Measurements from ENCODE around the gene ERMP1.

DNA sequence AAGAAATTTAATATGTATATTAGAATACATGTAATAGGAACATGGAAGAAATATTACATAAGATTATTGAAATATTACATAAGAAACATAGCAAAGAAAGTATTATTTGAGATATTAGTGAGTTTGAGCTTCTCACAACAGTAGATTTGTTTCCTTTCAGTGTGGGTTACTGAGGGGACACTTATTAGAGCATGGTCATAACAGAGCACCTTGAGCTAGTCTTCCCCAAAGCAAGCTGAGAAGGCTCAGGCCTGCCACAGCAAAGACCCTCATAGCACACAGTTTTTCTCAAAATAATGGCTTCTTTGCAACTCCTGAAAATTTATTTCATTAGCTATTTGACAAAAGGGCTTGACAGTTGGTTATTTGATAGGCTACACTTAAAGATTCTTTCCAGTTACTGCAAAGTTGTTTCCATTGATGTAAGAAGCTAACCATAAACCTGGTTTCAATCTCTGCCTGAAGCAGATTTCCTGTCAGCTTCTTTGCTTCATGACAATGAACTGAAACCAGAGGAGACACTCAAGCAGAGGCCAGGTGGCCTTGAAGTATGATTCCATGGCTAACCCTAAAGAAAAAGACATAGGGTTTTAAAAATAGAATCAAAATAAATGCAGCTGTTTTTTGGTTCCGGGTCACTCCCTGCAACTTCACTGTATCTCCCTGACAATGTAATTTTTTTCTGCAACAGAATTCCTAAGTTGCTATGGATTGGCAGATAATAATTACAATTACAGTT is 68.6 kb downstream of the ERMP1 start:
- TF ChIP-seq YY1 (IDR thresholded peaks at IDR 0.05; ENCODE audit: low read depth, low read length) (no peak), POLR2A (IDR thresholded peaks at IDR 0.05; ENCODE audit: control extremely low read depth in 1 of 2, low read depth in 2 of 2, low read length in 2 of 2) (no peak), CHD1 (IDR thresholded peaks at IDR 0.05; ENCODE audit: low read depth, low read length) (no peak), CEBPB (IDR thresholded peaks at IDR 0.05; ENCODE audit: low read depth, low read length) (no peak), POLR2AphosphoS5 (IDR thresholded peaks at IDR 0.05; ENCODE audit: low read depth, low read length) (no peak), TCF12 (IDR thresholded peaks at IDR 0.05; ENCODE audit: low read depth, low read length) (no peak), TEAD4 (IDR thresholded peaks at IDR 0.05; ENCODE audit: low read depth, low read length) (no peak), GABPA (IDR thresholded peaks at IDR 0.05; ENCODE audit: borderline replicate concordance, insufficient read depth, low read length) (no peak)
- TF ChIP-seq, protein P1, sequence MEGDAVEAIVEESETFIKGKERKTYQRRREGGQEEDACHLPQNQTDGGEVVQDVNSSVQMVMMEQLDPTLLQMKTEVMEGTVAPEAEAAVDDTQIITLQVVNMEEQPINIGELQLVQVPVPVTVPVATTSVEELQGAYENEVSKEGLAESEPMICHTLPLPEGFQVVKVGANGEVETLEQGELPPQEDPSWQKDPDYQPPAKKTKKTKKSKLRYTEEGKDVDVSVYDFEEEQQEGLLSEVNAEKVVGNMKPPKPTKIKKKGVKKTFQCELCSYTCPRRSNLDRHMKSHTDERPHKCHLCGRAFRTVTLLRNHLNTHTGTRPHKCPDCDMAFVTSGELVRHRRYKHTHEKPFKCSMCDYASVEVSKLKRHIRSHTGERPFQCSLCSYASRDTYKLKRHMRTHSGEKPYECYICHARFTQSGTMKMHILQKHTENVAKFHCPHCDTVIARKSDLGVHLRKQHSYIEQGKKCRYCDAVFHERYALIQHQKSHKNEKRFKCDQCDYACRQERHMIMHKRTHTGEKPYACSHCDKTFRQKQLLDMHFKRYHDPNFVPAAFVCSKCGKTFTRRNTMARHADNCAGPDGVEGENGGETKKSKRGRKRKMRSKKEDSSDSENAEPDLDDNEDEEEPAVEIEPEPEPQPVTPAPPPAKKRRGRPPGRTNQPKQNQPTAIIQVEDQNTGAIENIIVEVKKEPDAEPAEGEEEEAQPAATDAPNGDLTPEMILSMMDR (IDR thresholded peaks at IDR 0.05; ENCODE audit: control extremely low read depth in 1 of 3, insufficient read depth in 1 of 3, low read depth in 1 of 3, low read length in 3 of 3): no peak

Data from H1 (cell line).